Osteoblast (primary cell): Measurements from ENCODE around the gene CBFB. TPM values are rescaled to one million over a fixed set of nuclear protein-coding genes. Genes with fewer than 3 reads are reported as not detected.

ENCODE experiments used
- DNase-seq: peaks from one replicate; pipeline ENCODE4 v3.0.0; 2011; ENCODE audit warnings: low spot score, mixed read lengths; ENCODE audit not compliant: insufficient read length; ENCODE audit errors: missing footprints
- H2AFZ ChIP-seq: 2 replicates; pipeline ENCODE4 v1.6.0; 2011; ENCODE audit warnings: mild to moderate bottlenecking, low read length
- H3K27ac ChIP-seq: 2 replicates; pipeline ENCODE4 v1.5.1; 2011; ENCODE audit warnings: mild to moderate bottlenecking, low read depth, low read length, moderate library complexity
- H3K27me3 ChIP-seq: 2 replicates; pipeline ENCODE4 v1.6.0; 2012; ENCODE audit warnings: mild to moderate bottlenecking, control low read depth, inconsistent platforms, low read length, moderate library complexity; ENCODE audit not compliant: insufficient read depth
- H3K36me3 ChIP-seq: 2 replicates; pipeline ENCODE4 v1.5.1; 2011; ENCODE audit warnings: mild to moderate bottlenecking, low read length, control low read depth, moderate library complexity; ENCODE audit not compliant: insufficient read depth
- H3K4me1 ChIP-seq: 2 replicates; pipeline ENCODE4 v1.5.1; 2011; ENCODE audit warnings: mild to moderate bottlenecking, low read length, control low read depth, moderate library complexity; ENCODE audit not compliant: insufficient read depth
- H3K4me2 ChIP-seq: 2 replicates; pipeline ENCODE4 v1.6.0; 2011; ENCODE audit warnings: mild to moderate bottlenecking, low read length; ENCODE audit not compliant: insufficient read depth
- H3K4me3 ChIP-seq: fragments of 200-600 bp; sonication (generic); 3 replicates; pipeline ENCODE4 v1.5.1; 2012; ENCODE audit warnings: mild to moderate bottlenecking, low read length, inconsistent platforms; ENCODE audit not compliant: insufficient read depth
- H3K79me2 ChIP-seq: 2 replicates; pipeline ENCODE4 v1.6.0; 2012; ENCODE audit warnings: mild to moderate bottlenecking, low read length, control low read depth, inconsistent platforms; ENCODE audit not compliant: insufficient read depth
- H3K9me3 ChIP-seq: 2 replicates; pipeline ENCODE4 v1.5.1; 2011; ENCODE audit warnings: low read depth, low read length, control low read depth
- H4K20me1 ChIP-seq: 2 replicates; pipeline ENCODE4 v1.6.0; 2012; ENCODE audit warnings: mild to moderate bottlenecking, low read length, control low read depth; ENCODE audit not compliant: insufficient read depth
- CTCF ChIP-seq: IDR thresholded peaks from 2 replicates; pipeline ENCODE4 v1.5.1; 2011; ENCODE audit warnings: mild to moderate bottlenecking, low read depth, low read length, moderate library complexity; ENCODE audit errors: extremely low read depth
- total RNA-seq: library from RNA; depleted of rRNA; stranded (reverse); fragments of >200 nt; gene quantifications from 2 replicates; pipeline ENCODE4 v1.2.3, GENCODE V29; 2012

The CBFB gene
- total RNA-seq, 1 donor, result 63.0 TPM

- no peak overlapping the region for H3K4me2 ChIP-seq
- no peaks in the 10 kb centered on the region for H4K20me1 ChIP-seq
- H3K27ac ChIP-seq, result no peak overlapping the region
- peaks cover 12% of the 10 kb centered on the region for H3K4me1 ChIP-seq
- TF ChIP-seq CTCF, result no peak
- no peak overlapping the region for H3K4me3 ChIP-seq
- peak; percentile 49 for DNase-seq
- no peaks in the 10 kb centered on the region for H3K79me2 ChIP-seq
- no peak overlapping the region for H2AFZ ChIP-seq
- H3K27me3 ChIP-seq, result no peaks in the 10 kb centered on the region
- no peaks in the 10 kb centered on the region for H3K9me3 ChIP-seq
- H3K36me3 ChIP-seq, result no peaks in the 10 kb centered on the region
These were observed 12.1 kb upstream of the CBFB start for GRCh38 chr16:67016681-67017420.

- no peaks in the 10 kb centered on the region for H3K27me3 ChIP-seq
- TF ChIP-seq CTCF, result no peak
- no peaks in the 10 kb centered on the region for H3K79me2 ChIP-seq
- no peaks in the 10 kb centered on the region for H4K20me1 ChIP-seq
- no peaks in the 10 kb centered on the region for H3K9me3 ChIP-seq
- H3K4me2 ChIP-seq, result no peak overlapping the region
- DNase-seq, result no peak
- H3K4me1 ChIP-seq, result peaks cover 13% of the 10 kb centered on the region
- H3K27ac ChIP-seq, result no peak overlapping the region
- no peaks in the 10 kb centered on the region for H3K36me3 ChIP-seq
- no peak overlapping the region for H2AFZ ChIP-seq
- H3K4me3 ChIP-seq, result no peak overlapping the region
These were observed 11.6 kb upstream of the CBFB start for GRCh38 chr16:67017421-67017750.

- Histone ChIP-seq H3K27ac (no peak overlapping the region), H3K4me2 (no peak overlapping the region), H3K79me2 (no peaks in the 10 kb centered on the region), H3K9me3 (no peaks in the 10 kb centered on the region), H2AFZ (peak overlapping the region; percentile 60), H3K36me3 (no peaks in the 10 kb centered on the region), H3K4me1 (peaks cover 19% of the 10 kb centered on the region), H4K20me1 (no peaks in the 10 kb centered on the region), H3K4me3 (no peak overlapping the region), H3K27me3 (no peaks in the 10 kb centered on the region)
- TF ChIP-seq CTCF, result peak; percentile 96
- DNase-seq, result peak; percentile 98
These were observed 11.0 kb upstream of the CBFB start for GRCh38 chr16:67017810-67018488.

- no peak for TF ChIP-seq CTCF
- peaks cover 13% of the 10 kb centered on the region for H3K4me1 ChIP-seq
- H2AFZ ChIP-seq, result no peak overlapping the region
- H3K27me3 ChIP-seq, result no peaks in the 10 kb centered on the region
- no peaks in the 10 kb centered on the region for H4K20me1 ChIP-seq
- H3K9me3 ChIP-seq, result no peaks in the 10 kb centered on the region
- no peaks in the 10 kb centered on the region for H3K36me3 ChIP-seq
- H3K4me2 ChIP-seq, result no peak overlapping the region
- H3K79me2 ChIP-seq, result no peaks in the 10 kb centered on the region
- H3K4me3 ChIP-seq, result no peak overlapping the region
- no peak overlapping the region for H3K27ac ChIP-seq
- DNase-seq, result no peak
These were observed 9.8 kb upstream of the CBFB start for GRCh38 chr16:67019171-67019570.
